Hepatic stellate cell (primary cell): Measurements from ENCODE around the gene SLC7A10.
A peak's percentile ranks its signal among the peaks of the same experiment; 100 is the strongest.
"Not testable (repeated sequence)": the region's sequence is repeated elsewhere in the genome, so short reads cannot be mapped to it uniquely, and the experiment has no call there.

Source experiments
- DNase-seq: peaks from one replicate; pipeline ENCODE4 v3.0.0; 2011; ENCODE audit warnings: low spot score

The SLC7A10 gene

GRCh38 chr19:33175886-33176669 is 49.6 kb downstream of the SLC7A10 start:
- peak; percentile 48 for DNase-seq

- DNase-seq = no peak
Measured at GRCh38 chr19:33175156-33175782, 50.4 kb downstream of the SLC7A10 start.

GRCh38 chr19:33174186-33174585 is 51.5 kb downstream of the SLC7A10 start:
- DNase-seq = no peak

GRCh38 chr19:33171916-33172359 is 53.7 kb downstream of the SLC7A10 start:
- DNase-seq = peak; percentile 42

GRCh38 chr19:33171222-33171795 is 54.3 kb downstream of the SLC7A10 start:
- no peak for DNase-seq

GRCh38 chr19:33168528-33168927 is 57.1 kb downstream of the SLC7A10 start:
- DNase-seq = no peak

GRCh38 chr19:33167438-33167837 is 58.2 kb downstream of the SLC7A10 start:
- DNase-seq = no peak

GRCh38 chr19:33166037-33166436 is 59.6 kb downstream of the SLC7A10 start:
- DNase-seq = not testable (repeated sequence)

GRCh38 chr19:33163481-33163880 is 62.2 kb downstream of the SLC7A10 start:
- no peak for DNase-seq

GRCh38 chr19:33161201-33161600 is 64.4 kb downstream of the SLC7A10 start:
- DNase-seq = no peak

GRCh38 chr19:33159893-33160292 is 65.8 kb downstream of the SLC7A10 start:
- DNase-seq = no peak

GRCh38 chr19:33159149-33159548 is 66.5 kb downstream of the SLC7A10 start:
- no peak for DNase-seq
